NCI-H82 (cell line): Measurements from ENCODE around the gene PTPRG.

Experiments used
- DNase-seq: peaks from one replicate; lab custom pipeline; 2025; lab: John Stamatoyannopoulos, UW

PTPRG gene

GRCh38 chr3:61865466-61866152 is 304.2 kb downstream of the PTPRG start:
- DNase-seq: no peak

DNA sequence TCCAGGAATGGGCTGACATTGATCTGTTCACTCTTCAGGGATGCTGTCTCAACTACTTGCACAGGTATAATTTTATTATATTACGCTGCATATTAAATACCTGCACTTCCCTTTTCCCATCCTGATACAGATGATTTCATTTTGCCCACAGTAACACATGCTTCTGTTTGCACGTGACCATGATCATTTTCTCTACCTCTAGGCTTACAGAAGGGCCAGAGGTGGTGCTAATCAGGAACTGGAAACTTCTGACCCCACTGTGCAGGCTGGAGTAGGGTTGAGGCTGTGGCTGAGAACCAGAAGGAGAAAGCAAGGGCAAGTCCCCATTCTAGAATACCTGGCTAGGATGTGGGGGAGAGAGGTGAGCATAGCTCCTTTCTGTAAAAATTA is 304.8 kb downstream of the PTPRG start:
- DNase-seq: no peak

DNA sequence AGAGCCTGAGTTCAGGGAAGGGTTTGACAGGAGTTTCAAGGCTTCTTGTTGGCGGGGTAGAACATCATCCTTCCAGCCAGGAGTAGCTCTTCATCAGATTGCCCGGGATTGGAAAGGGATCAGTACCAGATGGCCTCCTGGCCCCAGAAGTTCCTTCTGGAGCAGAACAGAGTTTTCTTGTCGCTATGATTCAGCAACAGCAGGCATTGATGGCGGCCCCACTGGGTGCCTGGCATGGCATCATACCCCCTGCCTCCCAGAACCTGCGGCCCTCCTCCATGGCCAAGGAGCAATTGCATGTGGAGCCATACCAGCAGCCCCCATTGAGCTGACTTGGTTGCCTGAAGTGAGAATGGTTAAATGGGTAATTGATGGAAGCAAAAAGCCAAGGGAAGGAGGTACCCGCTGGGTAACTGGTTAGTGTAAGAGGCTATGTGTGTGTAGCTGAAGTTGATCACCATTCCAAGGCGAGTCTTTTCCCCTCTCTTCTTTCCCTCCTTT is 305.6 kb downstream of the PTPRG start:
- DNase-seq: no peak

DNA sequence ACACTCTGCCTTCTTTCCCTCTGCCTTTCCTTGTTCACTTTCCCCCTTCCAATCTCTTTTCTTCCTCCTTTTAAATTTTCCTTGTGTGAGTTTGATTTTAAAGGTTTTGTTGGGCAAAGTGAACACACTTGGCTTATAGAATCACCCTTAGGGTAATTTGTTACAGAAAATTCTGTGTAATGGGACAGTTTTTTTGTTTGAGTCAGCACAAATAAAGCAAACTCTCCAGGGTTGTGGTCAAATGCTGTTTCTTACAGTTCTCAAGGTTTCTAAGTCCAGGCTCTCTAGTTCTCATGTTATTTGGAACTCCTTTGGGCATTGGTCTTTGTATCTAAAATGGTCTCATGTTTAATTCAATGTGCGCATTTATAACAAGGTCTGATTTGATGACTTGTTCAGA is 307.1 kb downstream of the PTPRG start:
- DNase-seq: no peak

DNA sequence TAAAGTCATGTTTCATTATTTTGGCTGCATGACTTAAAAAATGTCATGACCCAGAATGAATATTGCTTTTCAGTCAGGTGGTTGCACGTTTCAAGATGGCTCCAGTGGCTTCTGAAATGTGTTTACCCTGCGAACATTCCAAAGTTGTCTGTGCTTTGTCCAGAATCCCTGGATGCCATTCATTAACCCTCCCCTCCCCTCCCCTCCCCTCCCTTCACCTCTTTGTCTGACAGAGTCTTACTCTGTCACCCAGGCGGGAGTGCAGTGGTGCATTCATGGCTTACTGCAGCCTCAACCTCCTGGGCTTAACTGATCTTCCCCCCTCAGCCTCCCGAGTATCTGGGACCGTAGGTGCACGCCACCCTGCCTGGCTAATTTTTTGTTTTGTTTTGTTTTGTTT is 308.0 kb downstream of the PTPRG start:
- no peak for DNase-seq

GRCh38 chr3:61871644-61872043 is 310.3 kb downstream of the PTPRG start:
- DNase-seq: no peak

GRCh38 chr3:61872077-61872706 is 310.8 kb downstream of the PTPRG start:
- DNase-seq: no peak

DNA sequence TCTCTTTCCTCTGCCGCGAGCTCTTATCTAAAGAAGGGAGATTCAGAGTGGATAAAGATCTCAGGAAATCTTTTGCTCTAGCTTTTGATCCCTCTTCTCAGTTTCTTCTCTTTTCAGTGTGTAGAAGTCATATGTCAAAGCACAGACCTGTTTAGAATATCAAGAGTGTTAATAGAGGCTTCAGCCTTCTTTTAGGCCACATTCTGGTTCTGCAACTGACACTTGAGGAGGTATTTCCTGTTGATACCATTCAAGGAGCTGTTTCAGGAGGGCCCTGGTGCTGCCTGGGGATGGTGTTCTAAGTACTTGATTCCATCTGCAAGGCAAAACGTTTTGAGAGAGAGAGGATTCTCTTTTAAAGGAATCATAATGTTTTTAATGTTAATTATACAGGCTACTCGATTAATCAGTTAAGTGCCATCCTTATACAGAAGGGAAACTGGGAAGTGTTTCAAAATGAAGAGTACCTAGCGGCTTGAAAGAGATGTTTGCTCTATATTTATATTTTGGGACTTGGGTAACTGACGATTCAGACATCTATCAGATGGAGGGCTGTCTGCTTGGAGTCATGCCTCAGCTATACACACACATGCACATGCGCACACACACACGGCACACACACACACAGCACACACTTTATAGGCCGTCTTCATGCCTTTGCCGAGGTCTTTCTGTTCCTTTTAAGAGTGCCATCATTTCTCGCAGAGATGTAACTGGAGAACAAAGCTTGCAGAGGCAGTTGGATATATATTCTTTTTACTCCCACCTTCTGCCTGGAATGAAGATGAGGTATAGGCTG is 313.9 kb downstream of the PTPRG start:
- DNase-seq: no peak

DNA sequence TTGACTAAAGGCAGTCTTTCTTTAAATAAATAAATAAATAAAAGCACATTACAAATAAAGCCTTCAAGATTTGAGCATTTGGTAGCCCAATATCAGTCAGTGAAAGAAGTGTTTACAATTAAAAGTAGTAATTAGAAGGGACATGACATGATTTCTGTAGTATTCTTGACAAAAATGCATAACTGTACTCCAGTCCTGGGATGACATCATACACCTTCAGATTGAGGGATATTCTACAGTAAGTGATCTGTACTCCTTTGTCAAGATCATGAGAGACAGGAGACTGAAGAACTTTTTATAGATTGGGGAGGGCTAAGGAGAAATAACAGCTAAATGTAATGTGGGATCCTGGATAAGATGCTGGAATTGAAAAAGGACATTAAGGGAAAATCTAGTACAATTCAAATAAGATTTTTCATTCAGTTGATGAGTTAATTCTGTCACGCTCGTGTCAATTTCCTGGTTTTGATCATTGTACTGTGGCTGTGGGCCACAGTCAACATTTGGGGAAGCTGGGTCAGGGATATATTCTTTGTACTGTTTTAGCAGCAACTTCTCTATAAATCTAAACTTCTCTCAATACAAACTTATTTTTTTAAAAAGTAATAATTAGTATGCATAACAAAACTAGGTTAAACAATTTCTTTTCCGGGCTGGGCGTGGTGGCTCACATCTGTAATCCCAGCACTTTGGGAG is 314.8 kb downstream of the PTPRG start:
- DNase-seq: no peak

DNA sequence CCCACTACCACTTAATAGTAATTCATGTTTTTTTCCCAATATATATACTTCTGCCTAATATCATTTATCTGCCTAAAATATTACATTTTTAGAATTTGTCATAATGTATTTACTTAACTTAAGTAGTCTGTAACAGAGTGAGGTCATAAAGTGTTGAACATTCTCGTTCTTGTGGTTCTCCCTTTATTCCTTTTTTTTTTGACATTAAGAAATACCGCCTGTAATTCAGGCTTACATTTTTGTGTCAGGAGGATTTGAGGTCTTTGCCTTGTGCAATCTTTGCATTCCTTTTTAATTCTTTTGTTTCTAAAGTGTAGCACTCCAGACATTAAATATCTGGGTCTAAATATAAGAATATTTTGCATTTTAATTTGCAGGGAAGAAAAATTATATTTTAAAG is 315.4 kb downstream of the PTPRG start:
- DNase-seq: no peak

DNA sequence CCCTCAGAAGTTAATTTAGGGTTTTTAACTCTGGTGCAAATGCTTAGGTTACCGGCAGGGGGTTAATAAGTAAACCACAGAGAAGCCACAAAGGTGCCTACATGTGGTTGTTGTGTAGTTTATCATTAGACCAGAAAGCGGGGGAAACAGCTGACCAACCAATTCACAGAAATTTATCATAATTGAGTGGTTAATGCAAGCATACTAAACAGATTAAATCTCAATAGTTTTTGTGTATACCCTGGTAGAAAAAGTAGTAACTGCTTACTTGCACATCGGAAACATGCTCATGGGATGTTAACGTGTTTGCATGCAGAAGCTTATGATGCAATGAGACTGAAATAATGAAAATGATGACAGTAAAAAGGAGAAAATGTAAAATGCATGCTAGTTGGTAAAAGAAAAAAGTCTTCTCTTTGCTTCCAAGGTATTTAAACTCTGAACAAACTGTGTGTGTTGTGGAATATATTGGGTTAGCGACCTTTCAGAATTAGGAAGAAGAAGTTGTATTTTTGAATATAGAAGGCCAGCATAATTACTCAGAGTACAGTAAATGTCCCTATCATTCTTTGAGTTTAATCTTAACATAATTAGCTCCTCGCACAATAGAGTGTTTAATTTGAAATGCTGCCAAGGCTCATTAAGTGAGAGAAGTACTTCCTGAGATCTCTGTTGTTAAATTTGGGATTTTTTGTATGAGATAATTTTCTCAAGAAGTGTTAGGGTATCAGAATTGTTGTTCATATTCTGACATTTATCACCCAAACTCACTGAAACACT is 316.2 kb downstream of the PTPRG start:
- DNase-seq: peak; percentile 10

DNA sequence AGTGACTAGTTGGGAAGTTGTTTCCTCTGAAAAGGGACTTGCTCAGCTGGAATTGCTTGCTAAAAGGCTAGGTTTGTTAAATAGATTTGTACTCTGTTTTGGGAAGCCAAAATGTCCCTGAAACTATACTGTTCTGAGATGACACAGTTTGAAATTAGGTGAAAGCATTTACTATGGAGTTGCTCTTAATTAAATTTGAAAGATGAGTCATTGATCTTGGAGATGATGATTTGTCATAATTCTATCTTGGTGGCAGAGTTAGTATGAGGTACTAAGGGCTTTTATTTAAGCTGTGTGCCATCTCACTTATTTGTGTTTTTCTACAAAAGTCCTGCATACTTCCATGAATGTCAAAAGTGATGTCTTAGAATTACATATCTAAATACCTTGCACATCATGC is 320.9 kb downstream of the PTPRG start:
- no peak for DNase-seq

- no peak for DNase-seq
Measured at GRCh38 chr3:61884794-61885193, 323.4 kb downstream of the PTPRG start.

DNA sequence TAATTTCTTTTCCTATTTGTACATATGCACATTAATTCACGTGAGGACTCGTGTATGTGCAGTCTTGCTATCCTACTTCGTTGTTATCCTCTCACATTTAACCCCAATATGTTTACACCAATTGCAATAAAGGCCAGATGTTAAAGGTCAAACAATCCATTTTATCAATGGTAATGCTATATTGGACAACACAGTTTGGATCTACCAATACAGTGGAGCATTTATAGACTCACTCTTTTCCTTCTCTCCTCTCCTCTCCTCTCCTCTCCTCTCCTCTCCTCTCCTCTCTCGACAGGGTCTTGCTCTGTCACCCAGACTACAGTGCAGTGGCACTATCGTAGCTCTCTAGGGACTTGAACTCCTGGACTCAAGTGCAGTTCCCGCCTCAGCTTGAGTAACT is 324.0 kb downstream of the PTPRG start:
- no peak for DNase-seq

DNA sequence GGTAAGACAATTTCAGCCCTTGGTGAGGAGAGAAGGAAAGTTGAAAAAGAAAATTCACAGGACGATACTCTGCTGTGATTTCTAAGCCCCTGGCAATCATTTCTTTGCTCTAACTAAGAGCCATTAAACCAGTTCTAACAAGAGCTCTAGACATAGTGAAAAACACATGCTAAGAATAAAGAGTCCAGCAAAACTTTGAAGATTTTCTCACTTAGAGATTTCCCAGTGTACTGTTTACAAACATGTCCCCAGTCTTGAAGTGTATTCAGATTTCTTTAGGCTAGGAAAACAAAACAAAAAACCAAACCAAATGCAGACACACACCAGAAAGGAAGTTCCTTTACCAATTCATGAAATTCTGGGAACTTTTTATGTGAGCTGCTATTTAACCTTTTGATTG is 325.8 kb downstream of the PTPRG start:
- no peak for DNase-seq

DNA sequence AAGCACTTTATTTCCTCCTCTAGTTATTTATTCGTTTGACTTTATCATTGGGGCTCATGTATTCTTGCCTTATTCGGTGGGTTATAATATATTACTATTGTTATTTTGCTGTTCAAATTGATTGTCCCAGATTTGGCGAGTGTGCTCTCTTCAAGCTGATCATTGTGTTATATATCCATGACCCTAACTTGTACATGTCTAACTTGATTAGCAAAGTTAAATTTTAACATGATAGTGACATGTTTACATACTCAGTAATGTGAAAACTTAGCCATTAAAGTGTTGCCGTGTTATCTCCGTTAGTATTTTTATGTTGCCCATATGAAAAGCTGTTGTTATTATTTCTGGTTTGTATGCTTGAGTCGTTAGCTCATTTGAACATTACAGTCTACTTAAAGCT is 327.9 kb downstream of the PTPRG start:
- no peak for DNase-seq

- no peak for DNase-seq
Measured at GRCh38 chr3:61890167-61890566, 328.8 kb downstream of the PTPRG start.

DNA sequence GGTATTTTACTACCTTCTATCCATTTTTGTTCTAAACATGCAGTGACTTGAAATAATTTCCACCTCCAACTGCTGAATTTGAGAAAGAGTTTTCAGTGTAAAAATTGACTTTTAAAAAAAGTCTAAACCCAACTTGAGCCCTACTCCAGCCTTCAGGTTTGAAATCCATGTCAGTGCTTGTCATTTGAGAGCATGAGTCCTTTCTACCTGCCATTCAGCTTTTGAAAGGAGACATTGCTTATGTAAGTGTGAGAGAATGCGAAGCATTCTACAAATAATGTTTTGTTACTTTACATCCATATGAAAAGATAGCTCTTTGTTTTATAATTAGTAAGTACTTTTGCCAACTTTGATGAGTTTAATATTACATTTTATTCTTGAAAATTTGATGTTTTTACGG is 329.2 kb downstream of the PTPRG start:
- DNase-seq: no peak

- DNase-seq: peak; percentile 32
Measured at GRCh38 chr3:61892891-61893290, 331.5 kb downstream of the PTPRG start.

- peak; percentile 41 for DNase-seq
Measured at GRCh38 chr3:61893840-61894566, 332.6 kb downstream of the PTPRG start.
